Measurements from ENCODE around the gene CDH26.

DNA sequence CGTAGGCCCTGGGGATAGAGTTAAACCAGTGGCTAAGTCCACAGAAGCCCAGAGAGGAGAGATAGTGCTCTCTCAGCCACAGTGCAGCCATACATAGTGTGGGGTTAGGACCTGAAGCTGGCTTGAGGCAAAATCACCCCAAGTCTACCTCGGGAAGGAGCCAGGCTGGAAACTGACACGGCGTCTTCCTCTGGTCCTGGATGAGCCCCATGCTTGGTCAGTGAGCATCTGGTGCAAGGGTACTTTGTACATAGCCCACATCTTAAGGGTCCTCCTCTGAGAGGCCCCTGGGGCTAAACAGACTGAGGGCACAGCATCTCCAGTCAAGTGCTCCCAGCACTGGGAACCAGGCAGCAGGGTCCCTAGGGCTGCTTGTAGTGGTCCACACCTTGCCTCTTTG lies 45.6 kb downstream of the CDH26 start:
- TF ChIP-seq, protein P1, sequence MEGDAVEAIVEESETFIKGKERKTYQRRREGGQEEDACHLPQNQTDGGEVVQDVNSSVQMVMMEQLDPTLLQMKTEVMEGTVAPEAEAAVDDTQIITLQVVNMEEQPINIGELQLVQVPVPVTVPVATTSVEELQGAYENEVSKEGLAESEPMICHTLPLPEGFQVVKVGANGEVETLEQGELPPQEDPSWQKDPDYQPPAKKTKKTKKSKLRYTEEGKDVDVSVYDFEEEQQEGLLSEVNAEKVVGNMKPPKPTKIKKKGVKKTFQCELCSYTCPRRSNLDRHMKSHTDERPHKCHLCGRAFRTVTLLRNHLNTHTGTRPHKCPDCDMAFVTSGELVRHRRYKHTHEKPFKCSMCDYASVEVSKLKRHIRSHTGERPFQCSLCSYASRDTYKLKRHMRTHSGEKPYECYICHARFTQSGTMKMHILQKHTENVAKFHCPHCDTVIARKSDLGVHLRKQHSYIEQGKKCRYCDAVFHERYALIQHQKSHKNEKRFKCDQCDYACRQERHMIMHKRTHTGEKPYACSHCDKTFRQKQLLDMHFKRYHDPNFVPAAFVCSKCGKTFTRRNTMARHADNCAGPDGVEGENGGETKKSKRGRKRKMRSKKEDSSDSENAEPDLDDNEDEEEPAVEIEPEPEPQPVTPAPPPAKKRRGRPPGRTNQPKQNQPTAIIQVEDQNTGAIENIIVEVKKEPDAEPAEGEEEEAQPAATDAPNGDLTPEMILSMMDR (conservative IDR thresholded peaks at IDR 0.05; ENCODE audit: low read length): no peak
- TF ChIP-seq EZH2phosphoT487 (IDR thresholded peaks at IDR 0.05; ENCODE audit: borderline replicate concordance, low read depth, low read length): no peak

Measured in OCI-LY7 (cell line).